ENCODE measurements around the gene P2RX1.

DNA sequence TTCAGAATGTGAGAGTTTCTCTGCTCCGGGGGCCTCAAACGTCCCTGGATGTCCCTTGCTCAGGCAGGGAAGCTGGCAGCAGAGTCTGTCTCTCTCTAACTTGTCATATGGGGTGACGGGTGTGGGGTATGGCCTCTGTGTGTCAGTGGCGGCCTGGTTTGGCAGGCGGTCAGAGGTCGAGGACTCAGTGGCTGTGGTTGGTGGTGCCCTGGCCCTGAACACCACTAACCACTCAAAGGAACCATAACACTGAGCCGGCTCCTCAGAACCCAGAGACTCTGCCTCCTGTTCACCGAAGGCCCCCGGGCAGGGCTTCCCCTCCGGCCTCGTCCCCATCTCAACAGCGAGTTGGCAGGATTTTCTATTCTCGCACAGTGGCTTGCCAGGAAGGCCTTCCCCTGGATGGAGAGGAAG, 677 bp downstream of the P2RX1 start:
- no peak for TF ChIP-seq POLR2A (IDR thresholded peaks at IDR 0.05)
- no peak for TF ChIP-seq POLR2AphosphoS5 (IDR thresholded peaks at IDR 0.05)
- no peak for TF ChIP-seq EP300 (IDR thresholded peaks at IDR 0.05)
- TF ChIP-seq CTCF (IDR thresholded peaks at IDR 0.05), result no peak

Measured in suprapubic skin (tissue), 4 donors.